Lower leg skin (tissue), 4 donors: ENCODE results near the gene C1orf226. TPM values are rescaled to one million over a fixed set of nuclear protein-coding genes. Genes with fewer than 3 reads are reported as not detected.

Experiments
- DNase-seq, 2 donors: peaks; one replicate each; pipeline ENCODE4 v3.0.0-alpha.2; 2019; ENCODE audit warnings: low spot score in 2 of 2
- H3K4me3 ChIP-seq: fragments of 200-600 bp; sonication (generic); 2 replicates; pipeline ENCODE4 v1.5.1; 2017; ENCODE audit warnings: mild to moderate bottlenecking, low read depth; ENCODE audit not compliant: poor library complexity, severe bottlenecking
- CTCF ChIP-seq, 3 donors: fragments of 450-650 bp; IDR thresholded peaks; one replicate each; pipeline ENCODE4 v1.5.1; 2016; ENCODE audit warnings: antibody characterized with exemption in 3 of 3, mild to moderate bottlenecking in 3 of 3, moderate library complexity in 2 of 3
- POLR2A ChIP-seq, 2 donors: fragments of 450-650 bp; IDR thresholded peaks; one replicate each; pipeline ENCODE4 v1.6.1; 2016 to 2017; ENCODE audit warnings: antibody characterized with exemption in 2 of 2, mild to moderate bottlenecking in 1 of 2, moderate library complexity in 1 of 2
- WGBS, 2 donors: methylation state at CpG; one replicate each; pipeline ENCODE4 v1.1.5; 2018; 5-methylcytosine and 5-hydroxymethylcytosine counted together
- intact Hi-C: fragments of 100-400 bp; cut with DNase I; formaldehyde crosslinking; loops from one replicate; pipeline ENCODE4 v1.15.0; 2023; ENCODE audit warnings: low total_unique reads
- total RNA-seq, 4 donors: library from RNA; depleted of rRNA; stranded (reverse); fragments of >200 nt; gene quantifications; one replicate each; pipeline ENCODE4 v1.1.0, GENCODE V29; 2016

The C1orf226 gene
- total RNA-seq, 4 donors from 2014 or later, result 3.7 to 14.4 (median 9.6) TPM

GRCh38 chr1:162357681-162358266 is 23.8 kb upstream of the C1orf226 start:
- DNase-seq, result peak in 1 of 2 donors; percentile 68
- TF ChIP-seq CTCF (IDR thresholded peaks at IDR 0.05) (no peak), POLR2A (IDR thresholded peaks at IDR 0.05) (no peak)

GRCh38 chr1:162358928-162359327 is 22.6 kb upstream of the C1orf226 start:
- TF ChIP-seq POLR2A (IDR thresholded peaks at IDR 0.05) (no peak), CTCF (IDR thresholded peaks at IDR 0.05) (no peak)
- 45 to 65% methylated on average over 1 of the region's 1 CpG for WGBS, 2 donors
- DNase-seq, result peak in 1 of 2 donors; percentile 18
- intact Hi-C loops, result no loop called here
- no peak overlapping the region for H3K4me3 ChIP-seq

More at GRCh38 chr1:162357681-162358266, 23.8 kb upstream of the C1orf226 start:
- intact Hi-C loops, result no loop called here
- no peak overlapping the region for H3K4me3 ChIP-seq
- WGBS, 2 donors, result 52 to 53% methylated on average over 5 of the region's 5 CpGs

- 86 to 90% methylated on average over 8 to 10 of the region's 10 CpGs for WGBS, 2 donors
- intact Hi-C loops, result no loop called here
- no peak overlapping the region for H3K4me3 ChIP-seq
- TF ChIP-seq POLR2A (IDR thresholded peaks at IDR 0.05) (no peak), CTCF (IDR thresholded peaks at IDR 0.05) (no peak)
- DNase-seq, result peak in 1 of 2 donors; percentile 26
Measured at GRCh38 chr1:162359523-162360236, 21.8 kb upstream of the C1orf226 start.

- peak in 1 of 2 donors; percentile 31 for DNase-seq
- no peak overlapping the region for H3K4me3 ChIP-seq
- intact Hi-C loops, result no loop called here
- 77 to 83% methylated on average over 9 to 10 of the region's 10 CpGs for WGBS, 2 donors
- no peak for TF ChIP-seq POLR2A (IDR thresholded peaks at IDR 0.05)
- TF ChIP-seq CTCF (IDR thresholded peaks at IDR 0.05), result no peak
Measured at GRCh38 chr1:162360237-162360873, 21.2 kb upstream of the C1orf226 start.

- 92 to 97% methylated on average over 4 of the region's 4 CpGs for WGBS, 2 donors
Measured at GRCh38 chr1:162360874-162361260, 20.7 kb upstream of the C1orf226 start.

More at GRCh38 chr1:162360874-162361260, 20.7 kb upstream of the C1orf226 start:
- DNase-seq, result peak in 1 of 2 donors; percentile 74
- no peak overlapping the region for H3K4me3 ChIP-seq
- TF ChIP-seq POLR2A (IDR thresholded peaks at IDR 0.05) (no peak), CTCF (IDR thresholded peaks at IDR 0.05) (no peak)
- intact Hi-C loops, result no loop called here
